GM21381 (cell line): ENCODE data around the gene RPL18.
"Not testable (repeated sequence)": the region's sequence is repeated elsewhere in the genome, so short reads cannot be mapped to it uniquely, and the experiment has no call there.

Source experiments
- ATAC-seq: cut with Tn5 transposase; IDR thresholded peaks from one replicate; pipeline ENCODE4 v1.9.1; 2021; ENCODE audit warnings: mild to moderate bottlenecking, moderate library complexity; ENCODE audit not compliant: unreplicated experiment

Gene RPL18

GRCh38 chr19:48588670-48589401 is 30.1 kb downstream of the RPL18 start:
- ATAC-seq = no peak

DNA sequence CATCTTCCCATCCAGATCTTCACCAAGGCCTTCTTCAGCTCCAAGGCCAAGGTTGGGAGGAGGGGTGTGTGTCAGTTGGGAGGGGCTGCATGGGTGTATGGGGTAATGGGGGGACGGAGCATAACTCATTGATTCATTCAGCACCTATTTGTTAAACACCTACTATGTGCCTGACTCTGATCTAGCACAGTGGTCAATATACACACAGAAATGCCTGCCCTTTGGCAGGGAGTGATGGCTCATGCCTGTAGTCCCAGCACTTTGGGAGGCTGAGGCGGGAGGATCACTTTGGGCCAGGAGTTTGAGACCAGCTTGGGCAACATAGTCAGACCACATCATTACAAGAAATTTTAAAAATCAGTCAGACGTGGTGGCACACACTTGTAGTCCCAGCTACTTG is 31.6 kb downstream of the RPL18 start:
- ATAC-seq = no peak

DNA sequence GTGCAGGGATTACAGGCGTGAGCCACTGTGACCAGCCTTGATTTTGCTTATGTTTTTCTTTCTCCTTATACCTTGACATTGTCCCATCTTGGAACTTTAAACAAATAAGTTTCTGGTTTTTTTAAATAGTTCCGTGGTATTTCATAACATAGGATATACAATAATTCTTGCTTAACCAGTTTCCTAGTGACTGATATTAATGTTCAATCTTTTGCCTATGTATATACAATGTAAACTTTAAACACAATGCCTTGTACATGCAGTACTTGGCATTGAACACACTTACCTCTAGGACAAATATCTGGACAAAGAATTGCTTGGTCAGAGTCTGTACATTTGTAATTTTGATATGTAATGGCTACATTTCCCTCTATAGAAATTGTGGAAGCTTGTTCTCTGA is 36.8 kb downstream of the RPL18 start:
- ATAC-seq = no peak

DNA sequence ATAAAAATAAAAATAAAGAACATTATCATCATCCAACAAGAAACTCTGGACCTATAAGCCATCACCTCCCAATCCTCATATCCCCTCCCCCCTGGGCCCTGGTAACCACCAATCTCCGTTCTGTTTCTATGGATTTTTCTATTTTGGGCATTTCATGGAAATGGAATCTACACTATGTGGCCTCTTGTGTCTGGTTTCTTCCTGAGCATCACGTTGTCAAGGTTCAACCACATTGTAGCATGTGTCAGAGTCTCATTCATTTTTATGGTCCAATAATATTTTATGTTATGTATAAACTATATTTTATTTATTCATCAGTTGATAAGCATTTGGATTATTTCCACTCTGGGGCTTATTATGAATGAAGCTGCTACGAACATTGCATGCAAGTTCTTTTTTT is 40.1 kb downstream of the RPL18 start:
- ATAC-seq = no peak

DNA sequence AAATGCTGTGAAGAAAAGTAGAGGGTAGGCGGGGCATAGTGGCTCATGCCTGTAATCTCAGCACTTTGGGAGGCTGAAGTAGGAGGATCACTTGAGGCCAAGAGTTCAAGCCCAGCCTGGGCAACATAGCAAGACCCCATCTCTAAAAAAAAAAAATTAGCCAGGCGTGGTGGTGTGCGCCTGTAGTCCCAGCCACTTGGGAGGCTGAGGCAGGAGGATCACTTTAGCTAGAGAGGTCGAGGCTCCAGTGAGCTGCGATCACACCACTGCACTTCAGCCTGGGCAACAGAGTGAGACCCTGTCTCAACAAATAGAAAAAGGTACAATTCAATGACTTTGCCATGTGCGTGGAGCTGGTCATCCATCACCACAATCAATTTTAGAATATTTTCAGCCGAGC is 41.1 kb downstream of the RPL18 start:
- ATAC-seq = not testable (repeated sequence)

- no peak for ATAC-seq
Measured at GRCh38 chr19:48575931-48576622, 42.9 kb downstream of the RPL18 start.

DNA sequence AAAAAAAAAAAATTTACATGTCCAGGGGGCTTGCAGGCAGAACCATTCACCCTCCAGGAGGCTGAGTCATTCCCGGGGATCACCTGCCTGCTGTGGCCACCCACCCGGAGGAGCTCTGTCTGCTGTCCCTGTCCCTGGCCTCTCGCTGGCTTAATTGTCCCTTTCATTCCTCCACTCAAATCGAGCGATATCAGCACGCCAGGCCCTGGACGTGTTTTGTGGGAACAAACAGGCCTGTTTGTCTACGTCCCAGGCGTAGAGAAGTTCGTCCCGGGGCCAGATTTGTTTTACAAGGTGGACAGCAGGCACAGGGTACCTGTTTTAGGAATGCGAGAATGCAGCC is 45.8 kb downstream of the RPL18 start:
- ATAC-seq = no peak

GRCh38 chr19:48571378-48572162 is 47.4 kb downstream of the RPL18 start:
- no peak for ATAC-seq

DNA sequence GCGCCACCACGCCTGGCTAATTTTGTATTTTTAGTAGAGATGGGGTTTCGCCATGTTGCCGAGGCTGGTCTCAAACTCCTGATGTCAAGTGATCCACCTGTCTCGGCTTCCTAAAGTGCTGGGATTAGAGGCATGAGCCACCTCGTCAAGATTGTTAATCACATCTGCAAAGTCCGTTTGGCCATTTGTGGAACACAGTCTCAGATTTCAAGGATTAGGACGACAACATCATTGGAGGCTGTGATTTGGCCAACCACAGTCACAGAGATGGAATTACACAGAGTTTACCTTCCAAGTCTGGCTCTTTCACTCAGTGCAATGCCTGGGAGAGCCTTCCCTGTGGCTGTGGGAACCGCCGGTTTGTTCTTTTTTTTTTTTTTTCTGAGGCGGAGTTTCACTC is 49.2 kb downstream of the RPL18 start:
- no peak for ATAC-seq

- no peak for ATAC-seq
Measured at GRCh38 chr19:48568345-48568886, 50.6 kb downstream of the RPL18 start.
